Measurements from ENCODE around the gene PALD1.

The PALD1 gene

GRCh38 chr10:70448236-70448635 lies 30.3 kb upstream of the PALD1 start:
- Histone ChIP-seq H3K79me1 (ENCODE audit: low read depth, low read length) (no peaks in the 10 kb centered on the region), H2BK120ac (ENCODE audit: low read depth, low read length) (no peak overlapping the region), H3K27ac (replicated peaks; ENCODE audit: low read length) (no peak overlapping the region), H3K27me3 (ENCODE audit: control insufficient read depth in 3 of 3, insufficient read depth in 3 of 3, low read depth in 1 of 3, low read length in 3 of 3) (peaks cover 0 to 27% (median under 1%) of the 10 kb centered on the region in 3 experiments), H3K36me3 (replicated peaks in 1 of 2; ENCODE audit: control insufficient read depth in 2 of 2, insufficient read depth in 2 of 2, low read length in 2 of 2) (no peaks in the 10 kb centered on the region), H3K4me1 (ENCODE audit: control insufficient read depth in 2 of 2, insufficient read depth in 1 of 2, low read depth in 1 of 2, low read length in 2 of 2) (peaks cover 0 to 3% of the 10 kb centered on the region in 2 donors), H3K9me3 (replicated peaks in 1 of 2; ENCODE audit: control insufficient read depth in 2 of 2, insufficient read depth in 1 of 2, low read depth in 1 of 2, low read length in 2 of 2) (no peaks in the 10 kb centered on the region), H3K23ac (ENCODE audit: low read depth, low read length, poor library complexity) (no peak overlapping the region), H4K91ac (ENCODE audit: low read depth, low read length, poor library complexity) (no peak overlapping the region), H2BK5ac (ENCODE audit: low read length) (no peak overlapping the region), H3K14ac (ENCODE audit: low read length) (no peak overlapping the region), H3K4me2 (ENCODE audit: insufficient read depth, low read length, poor library complexity, severe bottlenecking) (no peak overlapping the region), H3K4me3 (ENCODE audit: low read length in 2 of 2) (no peak overlapping the region), H2BK15ac (ENCODE audit: low read length) (no peak overlapping the region), H2BK12ac (ENCODE audit: low read length) (no peak overlapping the region), H4K8ac (ENCODE audit: low read depth, low read length) (no peak overlapping the region), H2AK5ac (ENCODE audit: low read depth, low read length) (no peak overlapping the region), H3K4ac (ENCODE audit: low read length) (no peak overlapping the region), H3K9ac (ENCODE audit: low read depth, low read length, poor library complexity) (no peak overlapping the region), H3K18ac (ENCODE audit: low read length) (no peak overlapping the region), H2AFZ (ENCODE audit: low read length) (no peak overlapping the region)
- no CpG with 5 or more reads among the region's 2 CpGs for WGBS, 2 donors (ENCODE audit: extremely low coverage in 2 of 2, insufficient read length in 2 of 2, insufficient replicate concordance in 1 of 2)
- no peak for DNase-seq (ENCODE audit: low spot score)

DNA sequence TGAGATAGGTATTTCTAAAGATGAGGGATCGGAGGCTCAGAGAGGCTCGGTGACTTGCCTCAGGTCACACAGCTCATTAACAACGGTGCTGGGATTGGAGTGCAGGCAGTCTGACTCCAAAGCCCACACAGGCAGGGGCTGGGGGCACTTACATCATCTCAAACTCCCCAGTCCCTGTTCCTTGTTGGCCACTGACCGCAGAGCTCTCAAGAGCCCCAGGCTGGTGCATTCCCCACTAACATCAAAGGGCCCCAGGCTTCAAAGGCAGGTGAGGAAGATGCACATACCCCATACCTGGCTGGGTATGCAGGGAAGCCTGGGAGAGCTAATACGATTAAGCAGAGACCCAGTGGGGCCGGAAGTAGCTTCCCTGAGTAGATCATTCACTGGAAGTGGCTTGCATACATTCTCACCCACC lies 23.3 kb upstream of the PALD1 start:
- no peak for DNase-seq (ENCODE audit: low spot score)

GRCh38 chr10:70456164-70456563 lies 22.4 kb upstream of the PALD1 start:
- H3K27me3 ChIP-seq (ENCODE audit: control insufficient read depth in 3 of 3, insufficient read depth in 3 of 3, low read depth in 1 of 3, low read length in 3 of 3): peaks cover 12 to 63% (median 54%) of the 10 kb centered on the region in 3 experiments
- no peak for DNase-seq (ENCODE audit: low spot score)
- peaks cover 0 to 4% of the 10 kb centered on the region in 2 donors for H3K9me3 ChIP-seq (replicated peaks in 1 of 2; ENCODE audit: control insufficient read depth in 2 of 2, insufficient read depth in 1 of 2, low read depth in 1 of 2, low read length in 2 of 2)
- H3K18ac ChIP-seq (ENCODE audit: low read length): no peak overlapping the region
- no peak overlapping the region for H4K91ac ChIP-seq (ENCODE audit: low read depth, low read length, poor library complexity)
- no peaks in the 10 kb centered on the region for H3K79me1 ChIP-seq (ENCODE audit: low read depth, low read length)
- no peak overlapping the region for H3K4ac ChIP-seq (ENCODE audit: low read length)
- no peak overlapping the region for H2BK15ac ChIP-seq (ENCODE audit: low read length)
- H2BK120ac ChIP-seq (ENCODE audit: low read depth, low read length): no peak overlapping the region
- no peak overlapping the region for H3K23ac ChIP-seq (ENCODE audit: low read depth, low read length, poor library complexity)
- WGBS, 2 donors (ENCODE audit: extremely low coverage in 2 of 2, insufficient read length in 2 of 2, insufficient replicate concordance in 1 of 2): no CpG with 5 or more reads among the region's 8 CpGs
- H2AFZ ChIP-seq (ENCODE audit: low read length): no peak overlapping the region
- H3K4me3 ChIP-seq (ENCODE audit: low read length in 2 of 2): no peak overlapping the region
- H2BK12ac ChIP-seq (ENCODE audit: low read length): no peak overlapping the region
- H2AK5ac ChIP-seq (ENCODE audit: low read depth, low read length): no peak overlapping the region
- no peak overlapping the region for H2BK5ac ChIP-seq (ENCODE audit: low read length)
- no peak overlapping the region for H3K14ac ChIP-seq (ENCODE audit: low read length)
- no peak overlapping the region for H3K4me2 ChIP-seq (ENCODE audit: insufficient read depth, low read length, poor library complexity, severe bottlenecking)
- no peak overlapping the region for H4K8ac ChIP-seq (ENCODE audit: low read depth, low read length)
- H3K9ac ChIP-seq (ENCODE audit: low read depth, low read length, poor library complexity): peak overlapping the region; percentile 17
- peaks cover 7 to 17% of the 10 kb centered on the region in 2 donors for H3K4me1 ChIP-seq (ENCODE audit: control insufficient read depth in 2 of 2, insufficient read depth in 1 of 2, low read depth in 1 of 2, low read length in 2 of 2)
- no peak overlapping the region for H3K27ac ChIP-seq (replicated peaks; ENCODE audit: low read length)
- H3K36me3 ChIP-seq (replicated peaks in 1 of 2; ENCODE audit: control insufficient read depth in 2 of 2, insufficient read depth in 2 of 2, low read length in 2 of 2): no peaks in the 10 kb centered on the region

More for the DNA sequence above, 23.3 kb upstream of the PALD1 start:
- Histone ChIP-seq H3K27ac (replicated peaks; ENCODE audit: low read length) (no peak overlapping the region), H3K27me3 (ENCODE audit: control insufficient read depth in 3 of 3, insufficient read depth in 3 of 3, low read depth in 1 of 3, low read length in 3 of 3) (peaks cover 12 to 60% (median 52%) of the 10 kb centered on the region in 3 experiments), H2BK12ac (ENCODE audit: low read length) (no peak overlapping the region), H3K4ac (ENCODE audit: low read length) (no peak overlapping the region), H2AFZ (ENCODE audit: low read length) (no peak overlapping the region), H2BK15ac (ENCODE audit: low read length) (no peak overlapping the region), H2AK5ac (ENCODE audit: low read depth, low read length) (peak overlapping the region; percentile 50), H2BK120ac (ENCODE audit: low read depth, low read length) (no peak overlapping the region), H3K4me2 (ENCODE audit: insufficient read depth, low read length, poor library complexity, severe bottlenecking) (no peak overlapping the region), H3K4me3 (ENCODE audit: low read length in 2 of 2) (no peak overlapping the region), H4K8ac (ENCODE audit: low read depth, low read length) (no peak overlapping the region), H3K18ac (ENCODE audit: low read length) (no peak overlapping the region), H3K9me3 (replicated peaks in 1 of 2; ENCODE audit: control insufficient read depth in 2 of 2, insufficient read depth in 1 of 2, low read depth in 1 of 2, low read length in 2 of 2) (peaks cover 0 to 4% of the 10 kb centered on the region in 2 donors), H3K4me1 (ENCODE audit: control insufficient read depth in 2 of 2, insufficient read depth in 1 of 2, low read depth in 1 of 2, low read length in 2 of 2) (peaks cover 10 to 17% of the 10 kb centered on the region in 2 donors), H4K91ac (ENCODE audit: low read depth, low read length, poor library complexity) (no peak overlapping the region), H2BK5ac (ENCODE audit: low read length) (no peak overlapping the region), H3K14ac (ENCODE audit: low read length) (no peak overlapping the region), H3K9ac (ENCODE audit: low read depth, low read length, poor library complexity) (peak overlapping the region; percentile 36), H3K23ac (ENCODE audit: low read depth, low read length, poor library complexity) (peak overlapping the region; percentile 45), H3K79me1 (ENCODE audit: low read depth, low read length) (no peaks in the 10 kb centered on the region), H3K36me3 (replicated peaks in 1 of 2; ENCODE audit: control insufficient read depth in 2 of 2, insufficient read depth in 2 of 2, low read length in 2 of 2) (no peaks in the 10 kb centered on the region)
- WGBS, 2 donors (ENCODE audit: extremely low coverage in 2 of 2, insufficient read length in 2 of 2, insufficient replicate concordance in 1 of 2): no CpG with 5 or more reads among the region's 6 CpGs

GRCh38 chr10:70457759-70458305 lies 20.7 kb upstream of the PALD1 start:
- Histone ChIP-seq H3K18ac (ENCODE audit: low read length) (peak overlapping the region; percentile 88), H3K27me3 (ENCODE audit: control insufficient read depth in 3 of 3, insufficient read depth in 3 of 3, low read depth in 1 of 3, low read length in 3 of 3) (peaks cover 12 to 63% (median 54%) of the 10 kb centered on the region in 3 experiments), H3K9ac (ENCODE audit: low read depth, low read length, poor library complexity) (no peak overlapping the region)

More at GRCh38 chr10:70457759-70458305, 20.7 kb upstream of the PALD1 start:
- no peak overlapping the region for H3K27ac ChIP-seq (replicated peaks; ENCODE audit: low read length)
- no peaks in the 10 kb centered on the region for H3K79me1 ChIP-seq (ENCODE audit: low read depth, low read length)
- no peak overlapping the region for H4K8ac ChIP-seq (ENCODE audit: low read depth, low read length)
- H2AFZ ChIP-seq (ENCODE audit: low read length): peak overlapping the region; percentile 95
- no peak for DNase-seq (ENCODE audit: low spot score)
- peak overlapping the region; percentile 33 to 61 for H3K4me3 ChIP-seq (ENCODE audit: low read length in 2 of 2)
- H2BK15ac ChIP-seq (ENCODE audit: low read length): no peak overlapping the region
- peak overlapping the region; percentile 61 for H3K23ac ChIP-seq (ENCODE audit: low read depth, low read length, poor library complexity)
- H3K4ac ChIP-seq (ENCODE audit: low read length): no peak overlapping the region
- H2BK120ac ChIP-seq (ENCODE audit: low read depth, low read length): no peak overlapping the region
- H3K36me3 ChIP-seq (replicated peaks in 1 of 2; ENCODE audit: control insufficient read depth in 2 of 2, insufficient read depth in 2 of 2, low read length in 2 of 2): no peaks in the 10 kb centered on the region
- no peak overlapping the region for H2BK12ac ChIP-seq (ENCODE audit: low read length)
- no peak overlapping the region for H3K4me2 ChIP-seq (ENCODE audit: insufficient read depth, low read length, poor library complexity, severe bottlenecking)
- peaks cover 0 to 4% of the 10 kb centered on the region in 2 donors for H3K9me3 ChIP-seq (replicated peaks in 1 of 2; ENCODE audit: control insufficient read depth in 2 of 2, insufficient read depth in 1 of 2, low read depth in 1 of 2, low read length in 2 of 2)
- no peak overlapping the region for H4K91ac ChIP-seq (ENCODE audit: low read depth, low read length, poor library complexity)
- no peak overlapping the region for H2AK5ac ChIP-seq (ENCODE audit: low read depth, low read length)
- peaks cover 7 to 17% of the 10 kb centered on the region in 2 donors for H3K4me1 ChIP-seq (ENCODE audit: control insufficient read depth in 2 of 2, insufficient read depth in 1 of 2, low read depth in 1 of 2, low read length in 2 of 2)
- WGBS, 2 donors (ENCODE audit: extremely low coverage in 2 of 2, insufficient read length in 2 of 2, insufficient replicate concordance in 1 of 2): no CpG with 5 or more reads among the region's 17 CpGs
- no peak overlapping the region for H3K14ac ChIP-seq (ENCODE audit: low read length)
- H2BK5ac ChIP-seq (ENCODE audit: low read length): no peak overlapping the region
